HL-60/S4 treated with phorbol 12-myristate 13-acetate at 8.2 ng/mL for 4 days and 3 days (cell line): ENCODE data around the gene NPLOC4.
"Not testable (repeated sequence)": the region's sequence is repeated elsewhere in the genome, so short reads cannot be mapped to it uniquely, and the experiment has no call there.

Experiments used
- in situ Hi-C: fragments of 300-500 bp; cut with MboI; formaldehyde crosslinking; loops from 2 replicates; pipeline ENCODE4 v1.15.0; 2022; ENCODE audit warnings: low sequenced_read_pairs

Gene NPLOC4

GRCh38 chr17:81536299-81537290 is 100.3 kb downstream of the NPLOC4 start:
- in situ Hi-C loops = no loop called here

GRCh38 chr17:81535480-81536298 is 101.2 kb downstream of the NPLOC4 start:
- in situ Hi-C loops = no loop called here

DNA sequence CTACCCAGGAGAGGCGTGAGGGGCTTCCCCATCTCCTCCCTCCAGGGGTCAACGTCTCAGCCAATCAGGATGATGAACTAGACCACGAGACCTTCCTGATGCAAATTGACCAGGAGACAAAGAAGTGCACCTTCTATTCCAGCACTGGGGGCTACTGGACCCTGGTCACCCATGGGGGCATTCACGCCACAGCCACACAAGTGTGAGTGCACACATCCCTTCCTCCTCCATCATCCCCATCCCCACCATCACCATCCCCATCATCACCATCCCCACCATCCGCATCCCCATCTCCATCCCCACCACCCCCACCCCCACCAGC is 101.9 kb downstream of the NPLOC4 start:
- in situ Hi-C loops = no loop called here

GRCh38 chr17:81534157-81535006 is 102.5 kb downstream of the NPLOC4 start:
- in situ Hi-C loops = no loop called here

- in situ Hi-C loops = no loop called here
Measured at GRCh38 chr17:81533339-81534141, 103.4 kb downstream of the NPLOC4 start.

DNA sequence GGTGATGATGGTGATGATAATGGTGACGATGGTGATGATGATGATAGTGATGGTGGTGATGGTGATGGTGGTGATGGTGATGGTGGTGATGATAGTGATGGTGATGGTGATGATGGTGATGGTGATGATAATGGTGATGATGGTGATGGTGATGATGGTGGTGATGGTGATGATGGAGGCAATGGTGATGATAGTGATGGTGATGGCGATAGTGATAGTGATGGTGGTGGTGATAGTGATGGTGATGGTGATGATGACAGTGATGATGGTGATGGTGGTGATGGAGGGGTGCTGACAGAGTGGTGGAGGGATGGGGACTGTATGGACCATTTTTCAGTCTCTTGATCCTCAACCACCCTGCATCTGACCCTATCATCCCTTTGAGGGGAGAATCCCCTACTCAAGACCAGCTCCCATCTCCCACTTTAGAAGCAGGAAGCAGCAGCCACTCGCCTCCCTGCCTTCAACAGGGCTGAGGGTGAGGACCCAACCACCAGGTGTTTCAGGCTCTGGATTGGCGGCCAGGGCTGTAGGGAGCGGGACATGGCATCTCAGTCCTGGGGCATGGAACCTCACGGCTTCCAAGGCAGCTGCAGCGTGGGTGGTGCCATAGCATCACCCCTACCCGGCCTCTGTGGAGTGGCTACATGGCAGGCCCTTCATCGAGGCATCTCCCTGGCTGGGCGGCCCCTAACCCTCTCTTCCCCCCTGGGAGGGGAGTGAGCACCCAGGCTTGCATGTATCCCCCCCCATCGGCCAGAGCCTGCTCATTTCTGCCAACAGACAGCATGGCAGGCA is 104.2 kb downstream of the NPLOC4 start:
- in situ Hi-C loops = no loop called here

- in situ Hi-C loops = not testable (repeated sequence)
Measured at GRCh38 chr17:81531998-81532404, 104.9 kb downstream of the NPLOC4 start.

DNA sequence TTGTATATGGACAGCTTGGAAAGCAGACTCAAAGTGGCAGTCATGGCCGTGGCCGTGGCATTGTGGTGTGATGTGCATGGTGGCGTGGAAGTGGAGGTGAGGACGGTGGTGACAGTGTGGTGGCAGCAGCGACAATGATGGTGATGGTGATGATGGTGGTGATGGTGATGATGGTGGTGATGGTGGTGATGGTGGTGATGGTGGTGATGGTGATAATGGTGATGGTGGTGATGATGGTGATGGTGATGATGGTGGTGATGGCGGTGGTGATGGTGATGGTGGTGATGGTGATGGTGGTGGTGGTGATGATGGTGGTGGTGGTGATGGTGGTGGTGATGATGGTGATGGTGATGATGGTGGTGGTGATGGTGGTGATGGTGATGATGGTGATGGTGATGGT is 105.9 kb downstream of the NPLOC4 start:
- in situ Hi-C loops = not testable (repeated sequence)

DNA sequence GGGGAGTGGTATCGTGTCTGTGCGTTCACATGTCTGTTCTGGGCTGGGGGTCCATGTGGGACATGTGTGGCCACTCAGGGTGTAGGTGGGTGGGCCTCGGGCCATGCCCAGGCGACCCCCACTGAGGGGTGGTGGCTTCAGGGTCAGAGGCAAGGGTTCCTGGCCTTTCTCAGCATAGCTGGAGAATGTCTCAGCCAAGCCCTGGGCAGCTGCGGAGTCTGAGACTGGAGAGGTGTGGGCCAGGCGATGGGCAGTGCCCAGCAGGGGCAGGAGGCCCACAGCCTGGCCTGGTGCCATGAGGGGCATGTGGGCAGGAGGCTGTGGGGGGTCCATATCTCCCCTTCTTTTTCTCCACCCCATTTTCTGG is 107.5 kb downstream of the NPLOC4 start:
- in situ Hi-C loops = no loop called here

DNA sequence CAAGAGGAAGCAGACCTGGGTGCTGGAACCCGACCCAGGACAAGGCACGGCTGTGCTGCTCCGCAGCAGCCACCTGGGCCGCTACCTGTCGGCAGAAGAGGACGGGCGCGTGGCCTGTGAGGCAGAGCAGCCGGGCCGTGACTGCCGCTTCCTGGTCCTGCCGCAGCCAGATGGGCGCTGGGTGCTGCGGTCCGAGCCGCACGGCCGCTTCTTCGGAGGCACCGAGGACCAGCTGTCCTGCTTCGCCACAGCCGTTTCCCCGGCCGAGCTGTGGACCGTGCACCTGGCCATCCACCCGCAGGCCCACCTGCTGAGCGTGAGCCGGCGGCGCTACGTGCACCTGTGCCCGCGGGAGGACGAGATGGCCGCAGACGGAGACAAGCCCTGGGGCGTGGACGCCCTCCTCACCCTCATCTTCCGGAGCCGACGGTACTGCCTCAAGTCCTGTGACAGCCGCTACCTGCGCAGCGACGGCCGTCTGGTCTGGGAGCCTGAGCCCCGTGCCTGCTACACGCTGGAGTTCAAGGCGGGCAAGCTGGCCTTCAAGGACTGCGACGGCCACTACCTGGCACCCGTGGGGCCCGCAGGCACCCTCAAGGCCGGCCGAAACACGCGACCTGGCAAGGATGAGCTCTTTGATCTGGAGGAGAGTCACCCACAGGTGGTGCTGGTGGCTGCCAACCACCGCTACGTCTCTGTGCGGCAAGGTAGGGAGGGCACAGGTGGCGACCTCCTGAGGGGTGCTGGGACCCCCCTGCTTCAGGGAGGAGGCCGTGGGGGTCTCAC is 108.1 kb downstream of the NPLOC4 start:
- in situ Hi-C loops = no loop called here

- in situ Hi-C loops = no loop called here
Measured at GRCh38 chr17:81528384-81528650, 108.6 kb downstream of the NPLOC4 start.

DNA sequence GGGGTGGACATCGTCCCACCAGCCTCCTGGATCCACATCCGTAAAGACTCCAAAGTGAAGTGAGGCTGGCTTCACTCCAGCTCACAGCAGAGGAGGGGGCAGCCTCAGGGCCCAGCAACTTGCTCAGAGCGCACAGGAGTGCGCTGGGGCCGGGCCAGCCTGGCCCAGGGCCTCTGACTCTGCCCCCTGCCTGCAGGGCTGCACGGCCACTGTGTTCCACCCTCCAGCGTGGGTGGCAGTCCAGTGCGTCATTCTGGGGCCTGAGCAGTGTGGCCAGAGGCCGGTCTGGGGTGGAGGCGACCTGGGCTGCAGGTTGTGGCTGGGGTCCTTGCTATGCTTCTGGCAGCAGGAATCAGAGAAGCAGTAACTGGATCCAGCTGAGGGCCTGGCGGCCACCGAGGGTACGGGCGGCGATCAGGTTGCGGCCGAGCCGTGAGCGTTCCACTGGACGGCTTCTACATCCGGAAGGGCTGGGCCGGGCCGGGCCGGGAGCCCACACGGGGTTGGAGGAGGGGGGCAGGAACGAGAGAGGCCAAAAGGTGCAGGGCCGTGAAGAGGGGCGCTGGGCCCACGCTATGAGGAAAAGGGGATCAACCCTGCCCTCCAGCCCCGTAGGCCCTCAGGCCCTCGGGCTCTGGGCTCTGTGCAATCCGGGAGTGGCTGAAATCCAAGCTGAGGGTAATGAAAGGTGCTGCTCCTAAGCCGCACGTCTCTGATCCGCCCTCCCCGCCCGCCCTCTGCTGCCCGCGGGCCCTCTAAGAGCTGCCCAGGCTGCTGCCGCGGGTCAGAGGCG is 109.1 kb downstream of the NPLOC4 start, which contains the start of gene FSCN2:
Gene FSCN2, plus strand, starts transcription at position 787 of the 793 bp plus-strand sequence. CDS start 155 bp downstream, outside the sequence.
- in situ Hi-C loops = no loop called here

DNA sequence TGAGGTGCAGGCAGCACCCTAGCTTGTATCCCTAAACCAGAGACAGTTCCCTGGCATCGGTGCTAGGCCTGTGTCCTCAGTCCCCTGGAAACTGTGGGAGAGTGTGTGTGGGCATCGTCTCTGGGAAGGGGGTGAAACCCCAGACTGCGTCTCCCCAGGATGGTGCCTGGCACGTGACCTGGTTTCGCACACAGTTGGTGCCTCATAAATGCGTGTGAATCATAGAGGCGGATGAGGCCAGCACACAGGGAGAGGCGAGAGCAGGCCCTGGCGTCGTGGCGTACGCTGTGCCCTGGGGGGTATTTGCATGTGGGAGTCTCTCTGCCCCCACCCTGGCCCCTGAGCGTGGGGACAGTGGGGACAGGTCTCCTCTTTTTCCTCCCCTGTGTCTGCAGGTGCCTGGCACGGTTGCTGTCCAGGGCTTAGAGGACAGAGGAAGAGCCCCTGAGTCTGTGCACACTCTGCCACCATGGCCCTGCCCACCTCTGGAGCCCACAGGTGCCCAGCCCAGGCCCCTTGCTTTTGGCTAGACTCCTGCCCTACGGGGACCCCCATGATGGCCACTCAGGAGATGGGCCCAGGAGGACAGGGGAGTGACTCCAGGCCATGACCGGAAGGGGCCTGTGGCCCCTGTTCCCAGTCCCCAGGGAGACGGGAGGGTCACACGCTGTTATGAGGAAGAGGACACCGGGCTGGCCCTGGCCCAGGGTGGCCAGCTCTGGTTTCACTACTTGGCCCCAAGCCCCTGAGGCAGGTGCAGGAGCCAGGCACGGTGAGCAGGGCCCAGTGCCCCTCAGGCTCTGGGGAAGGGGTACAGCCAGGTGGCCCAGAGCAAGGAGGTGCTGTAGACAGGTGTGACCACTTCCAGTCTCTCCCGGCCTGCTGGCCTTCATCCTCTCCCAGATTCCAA is 110.0 kb downstream of the NPLOC4 start:
- in situ Hi-C loops = no loop called here

GRCh38 chr17:81524865-81525159 is 112.1 kb downstream of the NPLOC4 start:
- in situ Hi-C loops = no loop called here

DNA sequence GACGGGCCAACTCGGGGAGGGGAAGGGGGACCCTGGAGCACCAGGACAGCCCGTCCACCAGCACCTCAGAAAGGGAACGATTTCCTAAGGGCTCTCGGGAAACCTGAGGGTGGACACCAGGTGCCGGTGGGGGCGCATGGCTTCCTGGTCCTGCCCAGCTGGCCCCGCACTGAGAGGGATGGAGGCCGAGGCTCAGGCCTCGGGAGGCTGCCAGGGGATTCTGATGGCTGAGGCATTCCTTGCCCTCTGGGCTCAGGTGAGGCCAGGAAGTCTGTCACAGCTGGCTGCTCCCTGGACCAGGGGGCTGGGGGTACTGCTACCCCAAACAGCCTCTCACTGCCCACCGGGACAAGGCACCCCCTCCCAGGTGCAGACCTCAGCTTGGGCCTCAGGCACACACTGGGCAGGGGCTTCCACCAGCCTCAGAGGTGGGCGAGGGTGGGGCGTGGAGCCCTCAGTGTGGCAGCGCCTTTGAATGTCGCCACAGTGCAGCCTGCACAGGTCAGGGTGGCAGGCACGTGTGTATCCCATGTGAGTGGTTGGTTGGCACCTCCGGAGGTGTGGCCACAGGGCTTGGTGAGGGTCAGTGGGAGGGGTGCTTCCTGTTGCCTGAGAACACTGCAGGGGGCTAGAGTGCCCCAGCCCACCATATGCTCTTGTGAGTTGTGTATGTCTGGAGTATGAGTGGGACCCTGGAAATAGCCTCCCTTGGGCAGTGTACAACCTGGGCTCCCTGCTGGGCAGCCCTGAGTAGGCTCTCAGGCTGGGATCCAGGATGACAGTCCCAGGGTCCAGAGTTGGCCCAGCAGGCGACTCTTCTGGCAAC is 112.7 kb downstream of the NPLOC4 start:
- in situ Hi-C loops = no loop called here

DNA sequence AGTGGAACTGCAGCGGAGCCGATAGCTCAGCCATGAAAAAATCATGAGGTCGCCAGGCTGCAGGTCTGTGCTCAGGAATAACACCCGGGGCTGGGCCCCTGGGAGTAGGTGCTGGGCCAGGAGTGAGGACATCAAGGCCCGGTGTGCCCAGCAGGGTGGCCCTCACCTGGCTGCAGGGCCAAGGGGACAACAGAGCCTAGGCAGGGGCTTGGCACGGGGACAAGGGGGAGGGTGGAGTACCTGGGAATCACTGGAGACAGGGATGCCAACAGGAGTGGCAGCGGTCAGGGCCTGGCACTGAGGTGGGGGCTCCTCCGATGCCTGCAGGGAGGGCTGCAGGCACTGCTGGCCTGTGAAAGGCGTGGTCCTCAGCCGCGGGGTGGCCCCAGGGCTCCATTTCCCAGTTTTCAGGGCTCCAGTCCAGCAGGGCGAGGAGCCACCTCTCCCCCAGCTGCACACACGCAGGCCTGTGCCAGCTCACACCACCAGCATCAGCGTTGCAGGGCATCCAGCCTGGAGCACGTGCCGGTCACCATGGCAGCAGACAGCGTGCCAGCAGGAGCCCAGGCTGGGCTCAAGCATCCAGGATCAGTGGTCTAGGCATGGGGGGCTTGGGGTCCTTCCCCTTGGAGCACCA is 113.4 kb downstream of the NPLOC4 start:
- in situ Hi-C loops = no loop called here
